Endothelial cell of umbilical vein (primary cell): Measurements from ENCODE around the gene CELF2. TPM values are rescaled to one million over a fixed set of nuclear protein-coding genes. Genes with fewer than 3 reads are reported as not detected.

Experiments used
- BruUV-seq: library from RNA; stranded (reverse); fragments of 400-500 nt; replicated peaks from 2 replicates; lab custom pipeline; 2021; lab: Mats Ljungman, UMichigan
- CTCF ChIA-PET: fragments of 300-600, 350-600 bp; sonication (Branson Sonifier 250); formaldehyde crosslinking; loops from one replicate; lab custom pipeline; 2021; ENCODE audit warnings: antibody characterized with exemption, inconsistent platforms; lab: Charles Lee
- POLR2A ChIA-PET: fragments of 300-600, 350-600 bp; sonication (Branson Sonifier 250); formaldehyde crosslinking; loops from one replicate; lab custom pipeline; 2021; ENCODE audit warnings: antibody characterized with exemption, inconsistent platforms; lab: Charles Lee
- DNase-seq: peaks from one replicate; pipeline ENCODE4 v3.0.0-alpha.2; 2011; ENCODE audit warnings: low read depth, low spot score
- FAIRE-seq: peaks from 2 replicates; lab custom pipeline; 2011; peaks lifted over from hg19 to GRCh38; lab: Jason Lieb, UNC
- H2AFZ ChIP-seq: 2 replicates; pipeline ENCODE4 v1.6.0; 2012; ENCODE audit warnings: low read depth, low read length, control low read depth, inconsistent platforms
- H3K27ac ChIP-seq: 2 replicates; pipeline ENCODE4 v1.5.1; 2011; ENCODE audit warnings: low read depth, mild to moderate bottlenecking, control low read depth, low read length, moderate library complexity; ENCODE audit not compliant: insufficient read depth
- H3K27me3 ChIP-seq, 2 experiments: 2 replicates each; pipeline versions ENCODE4 v1.6.0 to v1.6.1; 2011; ENCODE audit warnings: low read length in 2 of 2, mixed read lengths in 1 of 2; ENCODE audit not compliant: control insufficient read depth in 2 of 2, insufficient read depth in 2 of 2
- H3K36me3 ChIP-seq, 2 experiments: 2 replicates in 1 of 2; 3 replicates in 1 of 2; pipeline ENCODE4 v1.5.1; 2011; ENCODE audit warnings: low read length in 2 of 2, mild to moderate bottlenecking in 1 of 2, moderate library complexity in 1 of 2; ENCODE audit not compliant: control insufficient read depth in 2 of 2, insufficient read depth in 2 of 2; ENCODE audit errors: extremely low read depth in 1 of 2
- H3K4me1 ChIP-seq: 3 replicates; pipeline ENCODE4 v1.5.1; 2011; ENCODE audit warnings: mild to moderate bottlenecking, low read length; ENCODE audit not compliant: control insufficient read depth, insufficient read depth; ENCODE audit errors: extremely low read depth
- H3K4me2 ChIP-seq: 2 replicates; pipeline ENCODE4 v1.6.1; 2011; ENCODE audit warnings: low read length, control low read depth, mixed read lengths; ENCODE audit not compliant: insufficient read depth
- H3K4me3 ChIP-seq, 3 experiments: fragments of 200-600 bp in 1 of 3; sonication (generic), shearing (Covaris generic) in 1 of 3; replicated peaks in 1 of 3; 2 replicates each; pipeline ENCODE4 v1.5.1; 2011 to 2016; ENCODE audit warnings: control low read depth in 3 of 3, low read length in 3 of 3, mild to moderate bottlenecking in 2 of 3, inconsistent platforms in 1 of 3, low read depth in 1 of 3, moderate library complexity in 1 of 3; ENCODE audit not compliant: insufficient read depth in 1 of 3
- H3K79me2 ChIP-seq: 2 replicates; pipeline ENCODE4 v1.6.0; 2012; ENCODE audit warnings: low read length, inconsistent platforms; ENCODE audit not compliant: control insufficient read depth, insufficient read depth
- H3K9ac ChIP-seq: replicated peaks from 2 replicates; pipeline ENCODE3; 2011; ENCODE audit warnings: low read length, control low read depth; ENCODE audit not compliant: insufficient read depth; ENCODE audit errors: extremely low read depth
- H3K9me1 ChIP-seq: replicated peaks from 3 replicates; pipeline ENCODE4 v1.6.0; 2011; ENCODE audit warnings: mild to moderate bottlenecking, low read length; ENCODE audit not compliant: control insufficient read depth, insufficient read depth; ENCODE audit errors: extremely low read depth
- H3K9me3 ChIP-seq: replicated peaks from 2 replicates; pipeline ENCODE4 v1.5.1; 2012; ENCODE audit warnings: low read length, inconsistent platforms; ENCODE audit not compliant: control insufficient read depth, insufficient read depth
- H4K20me1 ChIP-seq: replicated peaks from 2 replicates; pipeline ENCODE3; 2011; ENCODE audit warnings: mild to moderate bottlenecking, low read length; ENCODE audit not compliant: control insufficient read depth, insufficient read depth; ENCODE audit errors: extremely low read depth
- CTCF ChIP-seq, 2 donors: IDR thresholded peaks; 1 replicate in 1 of 2; 2 replicates in 1 of 2; pipeline ENCODE4 v1.5.1; 2011; ENCODE audit warnings: low read length in 2 of 2, mild to moderate bottlenecking in 2 of 2, moderate library complexity in 2 of 2, control low read depth in 1 of 2, inconsistent platforms in 1 of 2, low read depth in 1 of 2; ENCODE audit not compliant: insufficient read depth in 1 of 2; ENCODE audit errors: extremely low read depth in 1 of 2
- EZH2 ChIP-seq: IDR thresholded peaks from 2 replicates; pipeline ENCODE4 v1.6.1; 2012; ENCODE audit warnings: borderline replicate concordance, low read depth, mild to moderate bottlenecking, moderate library complexity, low read length, inconsistent platforms; ENCODE audit not compliant: severe bottlenecking
- FOS ChIP-seq: IDR thresholded peaks from 2 replicates; pipeline ENCODE4 v1.6.1; 2011; ENCODE audit warnings: mild to moderate bottlenecking, low read length, moderate library complexity, borderline replicate concordance; ENCODE audit not compliant: insufficient read depth
- GATA2 ChIP-seq: IDR thresholded peaks from 2 replicates; pipeline ENCODE4 v1.7.0; 2011; ENCODE audit warnings: low read depth, mild to moderate bottlenecking, moderate library complexity, mixed read lengths, low read length; ENCODE audit not compliant: insufficient read length, insufficient read depth
- MYC ChIP-seq: IDR thresholded peaks from one replicate; pipeline ENCODE4 v1.6.1; 2011; ENCODE audit warnings: mild to moderate bottlenecking, low read depth, low read length
- POLR2A ChIP-seq: IDR thresholded peaks from 2 replicates; pipeline ENCODE4 v1.6.1; 2012; ENCODE audit warnings: low read depth, mild to moderate bottlenecking, control low read depth, low read length
- POLR2AphosphoS5 ChIP-seq: IDR thresholded peaks from 2 replicates; pipeline ENCODE4 v1.6.1; 2012; ENCODE audit warnings: low read depth, mild to moderate bottlenecking, control low read depth, low read length, moderate library complexity; ENCODE audit not compliant: insufficient read depth
- dilution Hi-C: fragments of 300-500 bp; cut with MboI; formaldehyde crosslinking; loops from one replicate; pipeline ENCODE4 v1.15.0; 2019; ENCODE audit warnings: low sequenced_read_pairs; ENCODE audit not compliant: extremely low pct_ligation_motif_present
- intact Hi-C: fragments of 100-400 bp; cut with micrococcal nuclease; formaldehyde crosslinking; loops from one replicate; pipeline ENCODE4 v1.10.0; 2022
- polyA plus RNA-seq, 4 experiments: library from polyadenylated mRNA; depleted of rRNA in 3 of 4; stranded (reverse) in 3 of 4; unstranded in 1 of 4; fragments of >200 nt; gene quantifications; 2 replicates each; pipeline versions ENCODE4 v1.2.1 to v1.2.3, GENCODE V29; 2011 to 2012; ENCODE audit warnings: missing spikeins in 1 of 4
- total RNA-seq: library from RNA; stranded (reverse); gene quantifications from 2 replicates; pipeline ENCODE4 v1.2.3, GENCODE V29; 2021
- TF ChIP-seq, protein P1 (sequence below): IDR thresholded peaks from 2 replicates; pipeline ENCODE4 v1.6.1; 2011; ENCODE audit not compliant: insufficient read depth, insufficient read length

CELF2 gene
- total and polyA plus RNA-seq, 2 donors (not counting 3 experiments of a cell fraction or from before 2014, with no cell fraction given), result 21.6 to 42.6 TPM

GRCh38 chr10:11108356-11108755 lies 90.7 kb downstream of the CELF2 start:
- DNase-seq (no peak), FAIRE-seq (no peak)
- Histone ChIP-seq H3K27me3 (no peaks in the 10 kb centered on the region), H2AFZ (no peak overlapping the region), H3K36me3 (no peaks in the 10 kb centered on the region), H3K27ac (no peak overlapping the region), H3K9me1 (no peaks in the 10 kb centered on the region), H4K20me1 (no peaks in the 10 kb centered on the region), H3K4me3 (no peak overlapping the region), H3K4me2 (no peak overlapping the region), H3K9me3 (no peaks in the 10 kb centered on the region), H3K79me2 (no peaks in the 10 kb centered on the region), H3K4me1 (no peaks in the 10 kb centered on the region), H3K9ac (no peak overlapping the region)
- ChIA-PET CTCF (interaction anchor here (1.2 to 1.4 kb wide), 2 partner anchors 12 to 162 kb away, joined by 3 read pairs; no protein-coding TSS in a partner anchor), POLR2A (no interaction called here)
- intact Hi-C loops, result no loop called here
- no peak for TF ChIP-seq CTCF (IDR thresholded peaks at IDR 0.05; ENCODE audit: extremely low read depth in 1 of 2, insufficient read depth in 1 of 2, low read depth in 1 of 2, low read length in 2 of 2)
- no peak for TF ChIP-seq MYC
- no peak for TF ChIP-seq FOS
- no peak for TF ChIP-seq GATA2
- no peak for TF ChIP-seq POLR2A
- TF ChIP-seq EZH2, result no peak
- TF ChIP-seq, protein P1, sequence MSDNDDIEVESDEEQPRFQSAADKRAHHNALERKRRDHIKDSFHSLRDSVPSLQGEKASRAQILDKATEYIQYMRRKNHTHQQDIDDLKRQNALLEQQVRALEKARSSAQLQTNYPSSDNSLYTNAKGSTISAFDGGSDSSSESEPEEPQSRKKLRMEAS, result no peak
- no peak for TF ChIP-seq POLR2AphosphoS5
- dilution Hi-C loops, result no loop called here
- BruUV-seq, result no TSS peak
